Esophagus muscularis mucosa (tissue), 4 donors: ENCODE results near the gene COL6A1. TPM values are rescaled to one million over a fixed set of nuclear protein-coding genes. Genes with fewer than 3 reads are reported as not detected.

ENCODE experiments used
- DNase-seq: peaks from one replicate; pipeline ENCODE4 v3.0.0-alpha.2; 2017; ENCODE audit errors: extremely low spot score
- H3K27ac ChIP-seq, 4 donors: fragments of 200-600 bp; sonication (generic); replicated peaks in 1 of 4; 1 replicate in 3 of 4; 2 replicates in 1 of 4; pipeline ENCODE4 v1.5.1; 2016 to 2019; ENCODE audit warnings: mild to moderate bottlenecking in 1 of 4
- H3K27me3 ChIP-seq, 4 donors: fragments of 200-600 bp; sonication (generic); one replicate each; pipeline versions ENCODE4 v1.5.1 to v1.6.0; 2016 to 2019
- H3K36me3 ChIP-seq, 4 donors: fragments of 200-600 bp; sonication (generic); one replicate each; pipeline ENCODE4 v1.5.1; 2016 to 2019
- H3K4me1 ChIP-seq, 4 donors: fragments of 200-600 bp; sonication (generic); one replicate each; pipeline ENCODE4 v1.5.1; 2016 to 2019
- H3K4me3 ChIP-seq, 4 donors: fragments of 200-600 bp; sonication (generic); 1 replicate in 2 of 4; 2 replicates in 2 of 4; pipeline ENCODE4 v1.5.1; 2016 to 2019; ENCODE audit warnings: mild to moderate bottlenecking in 4 of 4, moderate library complexity in 1 of 4
- H3K9me3 ChIP-seq, 4 donors: fragments of 200-600 bp; sonication (generic); 1 replicate in 3 of 4; 2 replicates in 1 of 4; pipeline ENCODE4 v1.5.1; 2016 to 2019
- CTCF ChIP-seq, 3 experiments: fragments of 200-600 bp in 2 of 3; fragments of 450-650 bp in 1 of 3; sonication (generic) in 2 of 3; IDR thresholded peaks; one replicate each; pipeline ENCODE4 v1.5.1; 2017 to 2019; ENCODE audit warnings: antibody characterized with exemption in 3 of 3, mild to moderate bottlenecking in 2 of 3, moderate library complexity in 1 of 3
- EP300 ChIP-seq: sonication (generic); formaldehyde crosslinking; IDR thresholded peaks from one replicate; pipeline ENCODE4 v1.6.1; 2017; ENCODE audit warnings: antibody characterized with exemption
- POLR2A ChIP-seq: fragments of 450-650 bp; IDR thresholded peaks from one replicate; pipeline ENCODE4 v1.6.1; 2017; ENCODE audit warnings: antibody characterized with exemption, moderate library complexity, mild to moderate bottlenecking, low read depth
- POLR2AphosphoS5 ChIP-seq, 2 donors: sonication (generic); formaldehyde crosslinking; IDR thresholded peaks; one replicate each; pipeline ENCODE4 v1.6.1; 2017; ENCODE audit warnings: antibody characterized with exemption in 2 of 2
- WGBS: methylation state at CpG from one replicate; pipeline ENCODE4 v1.1.5; 2018; 5-methylcytosine and 5-hydroxymethylcytosine counted together
- intact Hi-C: fragments of 100-400 bp; cut with DNase I; formaldehyde crosslinking; loops from one replicate; pipeline ENCODE4 v1.15.1; 2023
- total RNA-seq, 4 donors: library from RNA; depleted of rRNA; stranded (reverse); fragments of >200 nt; gene quantifications; one replicate each; pipeline versions ENCODE4 v1.1.0 to v1.2.1, GENCODE V29; 2016

Gene COL6A1
- total RNA-seq, 4 donors from 2014 or later = 646 to 1,432 (median 1,078) TPM

- WGBS = 78% methylated on average over 25 of the region's 29 CpGs
- intact Hi-C loops = no loop called here
- H3K36me3 ChIP-seq = peaks cover 49 to 81% (median 79%) of the 10 kb centered on the region in 4 donors
Observed at GRCh38 chr21:45987121-45987711, 5.6 kb downstream of the COL6A1 start.

GRCh38 chr21:45988366-45989347, 7.1 kb downstream of the COL6A1 start:
- Histone ChIP-seq H3K27ac (peak overlapping the region; percentile 79 to 85 (median 81)), H3K4me1 (peaks cover 17 to 96% (median 93%) of the 10 kb centered on the region in 4 donors), H3K36me3 (peaks cover 60 to 95% (median 93%) of the 10 kb centered on the region in 4 donors), H3K9me3 (no peaks in the 10 kb centered on the region), H3K27me3 (no peaks in the 10 kb centered on the region), H3K4me3 (no peak overlapping the region)
- WGBS = 84% methylated on average over 25 of the region's 36 CpGs
- no peak for DNase-seq
- intact Hi-C loops = no loop called here
- no peak for TF ChIP-seq EP300
- no peak for TF ChIP-seq POLR2AphosphoS5 (IDR thresholded peaks at IDR 0.05)
- no peak for TF ChIP-seq CTCF (IDR thresholded peaks at IDR 0.05)
- TF ChIP-seq POLR2A = no peak

More at GRCh38 chr21:45987121-45987711, 5.6 kb downstream of the COL6A1 start:
- Histone ChIP-seq H3K27ac (peak overlapping the region; percentile 96 to 99 (median 97)), H3K27me3 (no peaks in the 10 kb centered on the region), H3K4me3 (no peak overlapping the region), H3K9me3 (no peaks in the 10 kb centered on the region), H3K4me1 (peaks cover 26 to 91% (median 85%) of the 10 kb centered on the region in 4 donors)
- DNase-seq = no peak
- no peak for TF ChIP-seq EP300
- no peak for TF ChIP-seq CTCF (IDR thresholded peaks at IDR 0.05)

GRCh38 chr21:45989355-45990048, 7.9 kb downstream of the COL6A1 start:
- no peaks in the 10 kb centered on the region for H3K27me3 ChIP-seq
- 90% methylated on average over 8 of the region's 32 CpGs for WGBS
- TF ChIP-seq CTCF (IDR thresholded peaks at IDR 0.05) (no peak), EP300 (no peak), POLR2AphosphoS5 (IDR thresholded peaks at IDR 0.05) (no peak), POLR2A (no peak)
- H3K27ac ChIP-seq = peak overlapping the region; percentile 79 to 85 (median 81)
- H3K4me3 ChIP-seq = no peak overlapping the region
- DNase-seq = no peak
- H3K4me1 ChIP-seq = peaks cover 11 to 96% (median 93%) of the 10 kb centered on the region in 4 donors
- intact Hi-C loops = no loop called here
- H3K9me3 ChIP-seq = no peaks in the 10 kb centered on the region
- H3K36me3 ChIP-seq = peaks cover 65 to 95% (median 93%) of the 10 kb centered on the region in 4 donors

- DNase-seq = no peak
- Histone ChIP-seq H3K27ac (peak overlapping the region; percentile 79 to 85 (median 81)), H3K9me3 (no peaks in the 10 kb centered on the region), H3K36me3 (peaks cover 70 to 95% (median 93%) of the 10 kb centered on the region in 4 donors), H3K27me3 (no peaks in the 10 kb centered on the region), H3K4me1 (peaks cover 7 to 96% (median 93%) of the 10 kb centered on the region in 4 donors), H3K4me3 (no peak overlapping the region)
- TF ChIP-seq EP300 (no peak), POLR2AphosphoS5 (IDR thresholded peaks at IDR 0.05) (no peak), CTCF (IDR thresholded peaks at IDR 0.05) (no peak)
- intact Hi-C loops = no loop called here
- WGBS = 84% methylated on average over 30 of the region's 30 CpGs
Observed at GRCh38 chr21:45990049-45990711, 8.6 kb downstream of the COL6A1 start.
